Spleen (tissue), 11 donors: ENCODE results near the gene DYRK1B. TPM values are rescaled to one million over a fixed set of nuclear protein-coding genes. Genes with fewer than 3 reads are reported as not detected.

Experiments
- DNase-seq: peaks from one replicate; pipeline ENCODE4 v3.0.0-alpha.2; 2020
- H3K27ac ChIP-seq, 8 donors: fragments of 200-600 bp; sonication (generic) in 7 of 8; 1 replicate in 4 of 8; 2 replicates in 4 of 8; pipeline versions ENCODE4 v1.5.0 to v1.8.0; 2016 to 2021; ENCODE audit warnings: inconsistent platforms in 4 of 8, mild to moderate bottlenecking in 4 of 8, moderate library complexity in 1 of 8
- H3K27me3 ChIP-seq, 7 donors: fragments of 200-600 bp; sonication (generic) in 6 of 7; replicated peaks in 1 of 7; 1 replicate in 4 of 7; 2 replicates in 3 of 7; pipeline versions ENCODE4 v1.5.0 to v1.8.0; 2016 to 2021; ENCODE audit warnings: inconsistent platforms in 3 of 7, mild to moderate bottlenecking in 1 of 7
- H3K36me3 ChIP-seq, 6 donors: fragments of 200-600 bp; sonication (generic) in 5 of 6; 1 replicate in 4 of 6; 2 replicates in 2 of 6; pipeline versions ENCODE4 v1.5.0 to v1.8.0; 2016 to 2021; ENCODE audit warnings: inconsistent platforms in 2 of 6
- H3K4me1 ChIP-seq, 6 donors: fragments of 200-600 bp; sonication (generic) in 5 of 6; 1 replicate in 3 of 6; 2 replicates in 3 of 6; pipeline versions ENCODE4 v1.5.0 to v1.8.0; 2016 to 2021; ENCODE audit warnings: inconsistent platforms in 3 of 6
- H3K4me3 ChIP-seq, 8 donors: fragments of 200-600 bp; sonication (generic) in 7 of 8; 1 replicate in 4 of 8; 2 replicates in 4 of 8; pipeline versions ENCODE4 v1.5.0 to v1.8.0; 2016 to 2021; ENCODE audit warnings: inconsistent platforms in 4 of 8, mild to moderate bottlenecking in 4 of 8, moderate library complexity in 2 of 8
- H3K9me3 ChIP-seq, 8 donors: fragments of 200-600 bp; sonication (generic) in 7 of 8; 1 replicate in 4 of 8; 2 replicates in 4 of 8; pipeline versions ENCODE4 v1.5.0 to v1.8.0; 2016 to 2021; ENCODE audit warnings: inconsistent platforms in 4 of 8
- POLR2A ChIP-seq, 3 donors: fragments of 450-650 bp; IDR thresholded peaks; one replicate each; pipeline ENCODE4 v1.5.1; 2017; ENCODE audit warnings: antibody characterized with exemption in 3 of 3, mild to moderate bottlenecking in 1 of 3
- POLR2AphosphoS5 ChIP-seq, 3 donors: sonication (generic); formaldehyde crosslinking; IDR thresholded peaks; one replicate each; pipeline ENCODE4 v1.5.1; 2017; ENCODE audit warnings: antibody characterized with exemption in 3 of 3
- WGBS, 5 donors: extraction: QIAGEN DNeasy Blood & Tissue Kit in 3 of 5; methylation state at CpG; one replicate each; pipeline versions ENCODE4 v1.1.5 to v1.1.7; 2013 to 2018; 5-methylcytosine and 5-hydroxymethylcytosine counted together
- intact Hi-C: fragments of 100-400 bp; cut with DNase I; formaldehyde crosslinking; loops from one replicate; pipeline ENCODE4 v1.15.0; 2023; ENCODE audit warnings: low total_unique reads
- polyA plus RNA-seq, 3 donors: library from polyadenylated mRNA; stranded (reverse); fragments of 200-250 nt; gene quantifications; one replicate each; pipeline ENCODE4 v1.2.1, GENCODE V29; 2013
- total RNA-seq, 7 donors: library from RNA; depleted of rRNA in 3 of 7; stranded (reverse); fragments of >200 nt in 3 of 7; fragmentation: NEBNext Ultra II Directional in 4 of 7; extraction: Animal tissue kit (Norgen Biotek cat#: 25700) in 4 of 7; gene quantifications; one replicate each; pipeline versions ENCODE4 v1.1.0 to v1.2.1, GENCODE V29; 2016 to 2021
- TF ChIP-seq, protein P1 (sequence below), 11 experiments: fragments of 200-600 bp in 7 of 11; fragments of 450-650 bp in 4 of 11; sonication (generic) in 4 of 11; IDR thresholded peaks in 8 of 11; conservative IDR thresholded peaks in 3 of 11; 1 replicate in 7 of 11; 2 replicates in 4 of 11; pipeline versions ENCODE4 v1.4.0 to v1.8.0; 2016 to 2021; ENCODE audit warnings: antibody characterized with exemption in 11 of 11, inconsistent platforms in 4 of 11, mild to moderate bottlenecking in 1 of 11
- donor health status: healthy with polysubstance abuse.
- donor health status: DM: no; HTN: no; CAD: no; lungs with moderate emphysema.
- donor health status: DM: no; HTN: no; CAD: no.
- donor health status: Bipolar disorder and iron deficiency.
- donor health status: healthy.
- donor health status: DM: no; HTN: no; CAD: no.
- donor health status: DM: yes; HTN: yes; CAD: no.

Gene DYRK1B
- total and polyA plus RNA-seq, 10 donors = 11.2 to 32.7 (median 18.5) TPM

DNA sequence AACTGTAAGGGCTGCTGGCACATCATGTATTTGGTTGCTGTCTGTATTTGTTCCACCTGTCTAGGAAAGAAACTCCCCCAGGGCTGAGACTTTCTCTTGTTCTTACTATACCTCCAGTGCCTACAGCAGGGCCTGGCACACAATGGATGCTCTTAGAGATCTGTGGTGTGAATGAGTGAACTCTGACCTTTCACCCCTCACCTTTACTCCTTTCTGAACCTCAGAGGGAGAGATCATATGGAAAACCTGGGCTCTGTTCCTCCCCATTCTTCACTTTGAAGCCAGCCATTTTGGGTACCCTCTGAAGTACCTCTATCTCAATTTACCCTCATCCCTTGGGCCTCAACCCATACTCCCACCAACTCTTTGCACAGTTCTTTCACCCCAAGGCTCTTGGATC lies 3.1 kb downstream of the DYRK1B start:
- Histone ChIP-seq H3K4me1 (peaks cover 10 to 69% (median 29%) of the 10 kb centered on the region in 6 donors), H3K9me3 (no peaks in the 10 kb centered on the region), H3K27ac (peak overlapping the region in 1 of 8 donors; percentile 24), H3K27me3 (no peaks in the 10 kb centered on the region), H3K36me3 (peaks cover 0 to 76% (median 56%) of the 10 kb centered on the region in 6 donors), H3K4me3 (no peak overlapping the region)
- TF ChIP-seq POLR2AphosphoS5 (IDR thresholded peaks at IDR 0.05) (no peak), POLR2A (IDR thresholded peaks at IDR 0.05) (no peak)
- TF ChIP-seq, protein P1, sequence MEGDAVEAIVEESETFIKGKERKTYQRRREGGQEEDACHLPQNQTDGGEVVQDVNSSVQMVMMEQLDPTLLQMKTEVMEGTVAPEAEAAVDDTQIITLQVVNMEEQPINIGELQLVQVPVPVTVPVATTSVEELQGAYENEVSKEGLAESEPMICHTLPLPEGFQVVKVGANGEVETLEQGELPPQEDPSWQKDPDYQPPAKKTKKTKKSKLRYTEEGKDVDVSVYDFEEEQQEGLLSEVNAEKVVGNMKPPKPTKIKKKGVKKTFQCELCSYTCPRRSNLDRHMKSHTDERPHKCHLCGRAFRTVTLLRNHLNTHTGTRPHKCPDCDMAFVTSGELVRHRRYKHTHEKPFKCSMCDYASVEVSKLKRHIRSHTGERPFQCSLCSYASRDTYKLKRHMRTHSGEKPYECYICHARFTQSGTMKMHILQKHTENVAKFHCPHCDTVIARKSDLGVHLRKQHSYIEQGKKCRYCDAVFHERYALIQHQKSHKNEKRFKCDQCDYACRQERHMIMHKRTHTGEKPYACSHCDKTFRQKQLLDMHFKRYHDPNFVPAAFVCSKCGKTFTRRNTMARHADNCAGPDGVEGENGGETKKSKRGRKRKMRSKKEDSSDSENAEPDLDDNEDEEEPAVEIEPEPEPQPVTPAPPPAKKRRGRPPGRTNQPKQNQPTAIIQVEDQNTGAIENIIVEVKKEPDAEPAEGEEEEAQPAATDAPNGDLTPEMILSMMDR (IDR thresholded peaks at IDR 0.05 in 8 of 11, conservative IDR thresholded peaks at IDR 0.05 in 3 of 11) = no peak
- intact Hi-C loops = no loop called here
- DNase-seq = no peak

DNA sequence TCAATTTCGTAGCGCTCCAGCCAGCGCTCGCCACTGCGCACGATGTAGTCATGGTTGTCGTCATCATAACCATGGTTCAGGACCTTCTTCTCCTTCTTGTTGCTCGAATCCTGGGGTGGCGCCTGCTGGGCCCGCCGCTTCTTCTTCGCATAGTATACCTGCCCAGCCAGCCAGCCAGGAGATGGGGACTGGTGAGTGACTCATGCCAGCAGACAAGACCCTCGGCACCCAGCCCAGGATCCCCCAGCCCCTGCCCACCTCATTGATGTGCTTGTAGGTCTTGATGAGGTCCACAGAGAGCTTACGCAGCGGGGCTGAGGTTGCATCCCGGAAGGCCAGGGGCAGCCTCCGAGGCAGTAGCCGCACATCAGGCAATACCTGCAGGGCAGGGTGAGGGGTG lies 3.6 kb downstream of the DYRK1B start:
- Histone ChIP-seq H3K27ac (no peak overlapping the region), H3K27me3 (no peaks in the 10 kb centered on the region), H3K4me3 (no peak overlapping the region), H3K4me1 (peaks cover 10 to 71% (median 29%) of the 10 kb centered on the region in 6 donors), H3K36me3 (peaks cover 0 to 76% (median 56%) of the 10 kb centered on the region in 6 donors), H3K9me3 (no peaks in the 10 kb centered on the region)
- WGBS, 5 donors = 95 to 98% (median 96%) methylated on average over 12 to 18 of the region's 18 CpGs
- TF ChIP-seq, protein P1 (IDR thresholded peaks at IDR 0.05 in 8 of 11, conservative IDR thresholded peaks at IDR 0.05 in 3 of 11) = no peak
- no peak for TF ChIP-seq POLR2A (IDR thresholded peaks at IDR 0.05)
- TF ChIP-seq POLR2AphosphoS5 (IDR thresholded peaks at IDR 0.05) = peak in 1 of 3 donors; percentile 23
- intact Hi-C loops = no loop called here
- no peak for DNase-seq

DNA sequence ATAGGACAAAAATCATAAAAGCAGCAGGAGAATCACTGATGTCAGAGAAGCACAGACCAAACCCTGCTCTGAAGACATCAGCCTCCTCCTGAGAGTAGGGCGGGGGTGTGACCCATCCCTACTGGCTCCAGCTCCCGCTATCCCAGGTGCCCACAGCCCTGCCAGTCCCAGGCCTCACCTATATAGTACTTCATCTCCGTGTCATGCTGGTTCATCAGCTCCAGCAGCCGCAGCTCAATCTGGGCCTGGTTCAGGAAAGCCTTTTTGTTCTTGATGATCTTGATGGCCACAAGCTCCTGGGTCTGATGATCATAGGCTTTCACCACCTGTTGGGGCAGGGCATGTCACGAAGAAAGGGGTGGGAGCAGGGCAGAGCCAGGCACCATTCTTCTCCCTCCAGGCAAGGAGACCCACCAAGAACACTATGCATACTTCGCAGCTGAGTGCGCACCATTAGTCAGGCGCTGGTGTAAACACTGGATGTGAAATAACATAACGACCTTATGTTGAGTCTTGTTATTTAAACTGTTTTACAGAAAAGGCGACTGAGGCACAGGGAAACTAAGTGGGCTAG lies 4.2 kb downstream of the DYRK1B start:
- Histone ChIP-seq H3K9me3 (no peaks in the 10 kb centered on the region), H3K4me1 (peaks cover 10 to 77% (median 33%) of the 10 kb centered on the region in 6 donors), H3K36me3 (peaks cover 0 to 75% (median 53%) of the 10 kb centered on the region in 6 donors), H3K4me3 (no peak overlapping the region), H3K27ac (peak overlapping the region in 1 of 8 donors; percentile 46), H3K27me3 (no peaks in the 10 kb centered on the region)
- intact Hi-C loops = no loop called here
- no peak for DNase-seq
- TF ChIP-seq, protein P1 (IDR thresholded peaks at IDR 0.05 in 8 of 11, conservative IDR thresholded peaks at IDR 0.05 in 3 of 11) = no peak
- no peak for TF ChIP-seq POLR2A (IDR thresholded peaks at IDR 0.05)
- 93 to 97% (median 96%) methylated on average over 10 of the region's 10 CpGs for WGBS, 5 donors

DNA sequence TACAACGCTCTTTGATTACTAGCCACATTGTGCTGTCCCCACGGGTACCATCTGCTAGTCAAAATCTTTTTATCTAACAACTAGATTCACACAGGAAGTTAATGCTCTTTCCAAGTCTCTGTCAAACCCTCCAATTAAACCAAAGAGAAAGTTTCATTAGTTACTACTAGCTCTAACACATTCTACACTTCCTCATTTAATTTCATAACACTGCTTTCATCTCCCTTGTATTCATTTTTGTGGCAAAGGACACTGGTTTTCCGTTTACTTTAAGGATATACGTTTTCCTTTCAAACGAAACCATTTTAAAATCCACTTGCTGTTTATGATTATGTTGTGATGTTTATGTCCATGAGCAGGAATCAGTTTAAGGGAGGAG lies 5.3 kb downstream of the DYRK1B start:
- intact Hi-C loops = no loop called here
- WGBS, 5 donors = 40 to 60% (median 49%) methylated on average over 5 of the region's 5 CpGs
- TF ChIP-seq POLR2AphosphoS5 (IDR thresholded peaks at IDR 0.05) = no peak
- no peak for TF ChIP-seq POLR2A (IDR thresholded peaks at IDR 0.05)
- TF ChIP-seq, protein P1 (IDR thresholded peaks at IDR 0.05 in 8 of 11, conservative IDR thresholded peaks at IDR 0.05 in 3 of 11) = no peak

More for the DNA sequence above, 5.3 kb downstream of the DYRK1B start:
- H3K4me1 ChIP-seq = peaks cover 13 to 81% (median 33%) of the 10 kb centered on the region in 6 donors
- DNase-seq = no peak
- H3K27ac ChIP-seq = peak overlapping the region in 7 of 8 donors; percentile 13 to 81 (median 38)
- H3K9me3 ChIP-seq = no peaks in the 10 kb centered on the region
- H3K36me3 ChIP-seq = peaks cover 0 to 70% (median 52%) of the 10 kb centered on the region in 6 donors
- no peaks in the 10 kb centered on the region for H3K27me3 ChIP-seq
- peak overlapping the region in 1 of 8 donors; percentile 57 for H3K4me3 ChIP-seq
